Activated CD8-positive, alpha-beta memory T cell treated with anti-CD3 and anti-CD28 coated beads, Interleukin-2, amount 50 U/mL, for 4 hours (primary cell): Measurements from ENCODE around the gene PTTG1.

Experiments
- DNase-seq: peaks from one replicate; pipeline ENCODE4 v3.0.0-alpha.2; 2020

PTTG1 gene

DNA sequence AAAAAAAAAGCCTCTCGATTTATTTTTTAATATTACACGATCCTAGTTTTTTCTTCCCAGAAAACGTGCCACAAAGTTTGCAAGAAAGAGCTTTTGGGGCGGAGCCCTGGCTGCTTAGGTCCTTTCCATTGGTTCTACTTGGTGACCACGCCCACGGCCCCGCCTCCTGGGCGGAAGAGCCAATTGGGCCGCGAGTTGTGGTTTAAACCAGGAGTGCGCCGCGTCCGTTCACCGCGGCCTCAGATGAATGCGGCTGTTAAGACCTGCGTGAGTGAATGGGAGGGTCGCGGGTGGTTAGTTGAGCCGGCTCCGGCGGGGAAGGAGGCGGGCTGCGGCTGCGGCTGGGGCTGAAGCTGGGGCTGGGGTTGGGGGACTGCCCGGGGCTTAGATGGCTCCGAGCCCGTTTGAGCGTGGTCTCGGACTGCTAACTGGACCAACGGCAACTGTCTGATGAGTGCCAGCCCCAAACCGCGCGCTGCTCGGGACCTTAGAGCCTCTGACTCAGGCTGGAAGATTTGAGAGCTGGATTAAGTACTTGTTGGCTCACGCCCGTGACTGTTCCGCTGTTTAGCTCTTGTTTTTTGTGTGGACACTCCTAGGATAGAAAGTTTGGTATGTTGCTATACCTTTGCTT is at the start of gene PTTG1:
TSS of gene PTTG1 (plus strand) at position 231 of the 634 bp plus-strand sequence. CDS start 458 bp downstream, outside the sequence.
- DNase-seq: peak; percentile 89

DNA sequence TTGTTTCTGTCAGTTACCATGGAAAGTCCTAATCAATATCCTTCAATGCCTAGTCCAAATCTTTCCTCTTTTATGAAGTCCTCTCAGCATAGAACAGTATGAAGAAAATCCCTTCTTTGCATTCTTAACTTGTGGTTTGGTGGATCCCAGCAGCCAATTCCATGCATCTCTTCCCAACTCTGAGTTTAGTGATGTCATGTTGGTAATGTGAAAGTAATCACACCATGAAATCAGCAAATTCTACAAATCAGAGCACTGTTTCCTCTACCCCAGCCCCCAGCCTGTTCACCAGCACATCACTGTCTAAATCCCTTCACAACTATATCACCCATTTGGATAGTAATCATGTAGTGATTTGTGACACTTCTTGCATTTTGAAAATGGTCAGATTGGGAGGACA is 46.5 kb upstream of the PTTG1 start:
- DNase-seq: no peak

DNA sequence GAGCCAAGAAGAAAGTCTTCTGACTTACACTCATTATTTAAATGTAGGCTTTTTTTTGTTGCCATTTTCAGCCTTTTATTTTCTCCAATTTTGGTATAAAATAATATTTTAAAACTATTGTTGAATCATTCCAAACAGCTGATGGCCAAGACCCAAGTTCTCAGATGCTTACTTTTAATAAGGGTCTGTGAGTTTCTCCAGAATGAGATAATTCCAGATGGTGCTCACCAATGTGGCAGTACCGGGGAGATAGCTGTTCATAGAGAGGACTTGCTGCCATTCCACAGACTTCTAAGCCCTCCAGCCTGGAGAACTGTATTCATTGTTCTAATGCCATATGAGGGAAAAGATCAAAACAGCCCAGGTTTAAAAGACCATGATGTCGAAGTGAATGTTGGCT is 46.0 kb upstream of the PTTG1 start:
- no peak for DNase-seq

DNA sequence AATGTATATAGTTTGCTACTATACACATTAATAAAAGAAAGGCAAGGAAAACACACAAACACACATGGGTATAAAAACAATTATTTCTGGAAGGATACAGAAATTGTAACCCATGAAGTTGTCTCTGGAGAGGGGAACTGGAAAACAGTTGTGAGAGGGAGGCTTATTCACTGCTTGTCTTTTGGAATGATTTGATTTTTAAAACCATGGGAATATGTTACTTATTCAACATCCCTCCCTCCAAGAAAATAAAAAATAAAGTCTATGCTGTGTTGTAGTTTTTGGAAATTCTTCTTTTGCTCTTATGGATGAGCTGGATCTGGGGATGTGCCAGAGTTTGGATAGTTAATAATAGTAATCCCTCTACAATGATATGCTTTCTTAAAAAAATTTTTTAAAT is 45.2 kb upstream of the PTTG1 start:
- DNase-seq: no peak

DNA sequence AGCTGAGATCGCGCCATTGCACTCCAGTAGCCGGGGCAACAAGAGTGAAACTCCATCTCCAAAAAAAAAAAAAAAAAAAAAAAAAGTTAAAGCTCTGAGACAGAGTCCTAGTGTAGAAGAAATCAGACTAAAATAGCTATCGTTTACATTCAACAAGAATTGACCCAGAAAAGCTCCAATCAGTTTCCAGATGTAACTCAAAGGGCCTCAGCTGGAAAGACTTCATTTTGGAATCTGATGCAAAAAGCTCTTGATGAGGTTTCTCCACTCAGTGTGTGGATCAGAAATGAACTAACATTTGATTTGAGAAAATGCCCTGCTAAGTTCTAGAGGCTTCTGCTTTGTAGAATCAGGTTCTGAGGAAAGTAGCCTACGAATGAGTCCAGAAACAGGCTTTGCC is 44.0 kb upstream of the PTTG1 start:
- DNase-seq: no peak

DNA sequence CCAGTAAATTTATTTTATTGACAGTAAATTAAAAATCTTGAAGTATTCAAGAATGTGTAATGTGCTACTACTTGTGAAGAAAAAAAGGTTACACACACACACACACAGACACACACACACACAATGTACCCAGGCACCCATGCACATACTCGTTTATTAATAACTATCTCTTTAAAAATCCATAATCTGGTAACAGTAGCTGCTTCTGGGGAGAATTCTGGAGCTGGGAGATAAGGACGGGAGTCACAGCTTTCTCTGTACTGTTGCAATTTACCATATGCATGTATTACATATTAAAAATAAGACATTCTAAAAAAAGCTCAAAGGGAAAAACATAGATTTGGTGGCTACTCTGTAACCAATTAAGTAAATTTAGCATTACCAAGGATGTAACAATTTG is 43.3 kb upstream of the PTTG1 start:
- no peak for DNase-seq

DNA sequence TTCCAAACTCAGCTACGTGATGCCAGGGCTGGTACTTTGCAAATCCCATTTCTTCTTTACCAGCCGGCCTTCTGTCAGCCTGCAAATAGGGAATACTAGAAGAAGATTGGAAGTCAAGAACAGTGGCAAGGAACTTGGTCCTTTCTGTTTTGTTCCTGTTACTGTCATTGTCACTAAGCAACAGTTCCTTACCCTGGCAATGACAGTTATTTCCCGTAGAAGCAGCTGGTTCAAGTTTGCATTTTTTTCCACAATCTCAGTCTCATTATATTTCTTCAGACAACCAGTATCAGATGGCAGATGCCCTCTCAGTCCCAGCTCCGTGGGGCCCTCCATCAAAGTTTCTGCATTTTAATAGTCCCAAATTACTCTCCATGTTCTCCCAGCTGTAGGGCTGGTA is 42.1 kb upstream of the PTTG1 start:
- no peak for DNase-seq

DNA sequence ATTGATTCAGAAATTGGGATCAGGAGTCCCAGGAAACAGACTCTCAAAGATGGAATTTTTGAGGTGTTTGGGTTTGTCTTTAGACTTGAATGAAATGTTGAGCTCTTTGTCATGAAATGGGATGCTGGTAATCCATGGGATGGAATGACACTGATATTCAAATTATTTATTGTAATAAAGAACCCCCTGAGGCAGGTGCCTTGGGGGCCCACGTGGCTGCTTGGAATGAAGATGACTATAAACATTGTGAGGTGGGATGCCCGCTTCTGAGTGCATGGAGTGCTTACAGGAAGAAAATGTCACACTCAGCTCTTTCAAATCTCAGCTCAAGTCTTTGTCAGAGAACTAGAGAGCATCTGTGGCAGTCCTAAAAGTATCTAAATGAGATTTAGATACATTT is 41.6 kb upstream of the PTTG1 start:
- no peak for DNase-seq

DNA sequence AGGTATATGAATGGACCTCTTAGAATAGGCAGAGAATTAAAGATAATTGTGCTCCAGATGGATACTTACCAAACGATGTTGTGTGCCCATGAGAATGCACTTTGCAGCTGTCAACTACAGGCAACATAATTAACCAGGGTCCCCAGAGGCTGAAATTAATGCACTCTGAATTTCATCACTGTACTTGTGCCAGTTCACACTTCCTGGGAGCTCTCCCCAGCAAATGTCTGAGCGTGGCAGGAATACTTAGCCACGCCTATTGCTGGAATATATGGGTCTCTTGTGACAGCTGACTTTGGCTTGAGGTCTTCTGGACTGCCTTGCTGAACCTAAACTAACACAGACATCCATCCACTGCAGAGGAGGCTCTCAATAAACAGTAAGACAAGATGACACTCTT is 39.3 kb upstream of the PTTG1 start:
- no peak for DNase-seq

DNA sequence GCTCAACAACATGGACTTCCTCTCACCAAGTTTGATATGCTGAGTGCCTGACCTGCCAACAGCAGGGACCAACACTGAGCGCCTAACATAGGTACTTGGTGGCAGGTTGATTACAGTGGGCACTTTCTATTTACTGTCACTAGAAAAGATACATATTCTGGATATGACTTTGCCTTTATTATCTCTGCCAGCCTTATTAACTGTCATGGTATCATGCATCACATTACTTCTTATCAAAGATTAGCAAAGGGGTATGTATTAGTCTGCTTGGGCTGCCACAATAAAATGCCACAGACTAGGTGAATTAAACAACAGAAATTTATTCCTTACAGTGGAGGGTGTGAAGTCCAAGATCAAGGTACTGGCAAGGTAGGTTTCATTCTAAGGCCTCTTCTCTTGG is 37.0 kb upstream of the PTTG1 start:
- no peak for DNase-seq

DNA sequence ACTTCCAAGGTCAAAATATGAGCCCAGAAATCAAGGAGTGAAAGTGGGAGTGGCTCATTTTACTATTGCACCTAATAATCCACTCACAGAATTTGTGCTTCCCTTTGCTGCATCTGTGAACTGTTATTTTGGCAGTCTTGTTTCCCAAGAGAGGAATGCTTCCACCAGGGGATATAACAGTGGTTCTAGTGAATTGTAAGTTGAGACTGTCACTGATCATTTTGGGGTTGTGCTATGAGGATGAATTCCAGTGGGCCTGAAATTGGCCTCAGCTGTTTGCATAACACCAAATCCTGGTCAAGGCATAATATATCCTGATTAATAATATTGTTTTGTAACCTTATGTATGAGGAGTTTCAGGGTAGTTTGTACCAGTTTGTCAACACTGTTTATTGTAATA is 36.2 kb upstream of the PTTG1 start:
- no peak for DNase-seq

DNA sequence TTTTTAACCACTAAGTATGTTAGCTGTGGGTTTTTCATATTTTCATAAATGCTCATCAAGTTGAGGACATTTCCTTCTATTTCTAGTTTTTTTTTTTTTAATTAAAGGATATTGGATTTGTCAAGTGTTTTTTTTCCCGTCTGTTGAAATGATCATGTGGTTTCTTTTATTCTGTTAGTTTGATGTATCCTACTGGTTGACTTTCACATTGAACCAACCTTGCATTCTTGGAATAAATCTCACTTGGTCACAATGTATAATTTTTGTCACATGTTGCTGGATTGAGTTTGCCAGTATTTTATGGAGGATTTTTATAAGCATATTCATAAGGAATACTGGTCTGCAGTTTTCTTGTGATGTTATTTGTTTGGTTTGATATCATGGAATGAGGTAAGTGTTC is 34.2 kb upstream of the PTTG1 start:
- DNase-seq: no peak

DNA sequence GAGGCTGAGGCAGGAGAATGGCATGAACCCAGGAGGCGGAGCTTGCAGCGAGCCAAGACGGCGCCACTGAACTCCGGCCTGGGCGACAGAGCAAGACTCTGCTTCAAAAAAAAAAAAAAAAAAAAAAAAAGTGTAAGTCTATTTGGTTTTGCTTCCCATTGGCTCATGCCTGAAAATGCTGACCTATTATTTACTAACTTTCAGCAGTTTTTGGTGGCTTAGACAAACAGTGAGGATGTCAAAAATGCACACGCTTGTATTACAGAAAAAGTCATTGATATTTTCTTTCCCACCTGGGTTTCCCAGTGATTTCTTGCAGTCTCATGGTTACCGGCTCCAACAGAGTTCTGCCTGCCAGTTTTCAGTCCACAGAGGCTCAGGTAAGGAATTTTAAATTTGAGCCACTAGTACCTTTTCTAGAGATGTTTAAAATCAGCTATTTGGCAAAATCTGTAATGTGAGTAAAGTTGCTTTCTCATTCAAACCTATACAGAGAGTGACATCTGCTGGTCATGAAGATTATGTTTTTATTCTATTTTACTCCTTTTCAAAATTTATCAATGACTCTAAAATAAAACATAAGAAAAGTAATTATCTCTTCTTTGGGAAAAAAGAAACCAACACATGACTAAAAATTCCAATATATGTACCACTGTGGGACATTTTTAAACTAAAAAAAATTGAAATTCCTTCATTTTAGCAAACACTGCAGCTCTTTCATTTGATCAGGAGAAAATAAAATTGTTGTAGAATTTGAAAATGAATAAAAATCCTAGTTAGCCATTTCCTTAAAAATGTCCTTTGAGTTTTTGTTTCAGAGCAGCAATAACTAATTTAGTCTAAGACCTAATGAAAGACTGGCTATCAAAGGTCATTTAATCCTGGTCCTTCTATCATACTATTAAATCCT is 30.6 kb upstream of the PTTG1 start:
- DNase-seq: no peak

DNA sequence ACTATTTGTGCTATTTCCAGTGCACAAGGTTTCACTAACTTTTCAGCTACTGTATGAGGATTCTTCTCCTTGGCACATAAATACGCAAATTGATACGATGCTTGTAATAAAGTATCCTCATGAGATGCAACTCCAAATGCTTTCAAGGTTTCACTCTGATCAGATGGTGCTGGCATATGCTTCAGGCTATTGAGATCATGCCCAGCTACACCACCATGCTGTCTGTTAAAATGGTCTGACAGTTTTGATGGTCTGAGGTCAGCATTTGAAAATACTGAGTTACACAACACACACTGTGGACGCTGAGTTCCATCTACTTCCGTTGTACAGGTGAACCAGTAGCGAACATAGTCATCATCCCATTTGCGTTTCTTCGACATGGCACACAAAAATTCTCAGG is 26.5 kb upstream of the PTTG1 start:
- no peak for DNase-seq

DNA sequence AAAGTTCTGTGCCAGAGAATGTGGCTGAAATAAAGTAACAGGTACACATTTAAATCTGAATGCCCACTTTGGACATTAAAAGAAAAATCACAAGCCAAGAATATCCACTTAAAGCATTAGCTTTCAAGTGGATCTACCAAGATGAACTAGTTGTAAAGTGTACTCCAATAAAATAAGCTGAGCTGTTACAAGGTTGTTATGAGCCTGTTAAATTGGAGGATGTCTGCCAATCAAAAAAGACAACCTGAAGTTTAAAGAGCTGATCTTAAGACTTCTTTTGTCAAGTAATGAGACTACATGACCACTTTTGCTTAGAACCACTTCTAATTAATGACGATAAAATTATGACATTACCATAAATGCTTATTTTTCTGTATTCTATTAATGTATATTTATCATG is 24.2 kb upstream of the PTTG1 start:
- no peak for DNase-seq

DNA sequence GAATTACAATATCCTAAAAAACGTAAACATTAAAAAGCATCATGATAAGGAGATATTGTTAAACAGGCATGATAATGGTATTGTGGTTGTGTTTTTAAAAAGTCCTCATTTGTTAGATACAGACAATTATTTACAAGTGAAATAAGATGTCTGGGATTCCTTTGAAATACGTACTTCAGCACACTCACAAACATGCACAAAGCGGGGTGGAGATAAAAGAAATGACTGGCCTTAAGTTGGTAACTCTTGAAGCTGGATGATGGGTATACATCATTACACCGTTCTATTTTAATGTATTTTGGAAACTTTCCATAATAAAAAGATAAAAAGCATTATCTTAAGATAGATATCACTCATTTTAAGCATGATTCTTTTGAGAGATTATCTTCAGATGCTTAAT is 22.8 kb upstream of the PTTG1 start:
- DNase-seq: no peak

DNA sequence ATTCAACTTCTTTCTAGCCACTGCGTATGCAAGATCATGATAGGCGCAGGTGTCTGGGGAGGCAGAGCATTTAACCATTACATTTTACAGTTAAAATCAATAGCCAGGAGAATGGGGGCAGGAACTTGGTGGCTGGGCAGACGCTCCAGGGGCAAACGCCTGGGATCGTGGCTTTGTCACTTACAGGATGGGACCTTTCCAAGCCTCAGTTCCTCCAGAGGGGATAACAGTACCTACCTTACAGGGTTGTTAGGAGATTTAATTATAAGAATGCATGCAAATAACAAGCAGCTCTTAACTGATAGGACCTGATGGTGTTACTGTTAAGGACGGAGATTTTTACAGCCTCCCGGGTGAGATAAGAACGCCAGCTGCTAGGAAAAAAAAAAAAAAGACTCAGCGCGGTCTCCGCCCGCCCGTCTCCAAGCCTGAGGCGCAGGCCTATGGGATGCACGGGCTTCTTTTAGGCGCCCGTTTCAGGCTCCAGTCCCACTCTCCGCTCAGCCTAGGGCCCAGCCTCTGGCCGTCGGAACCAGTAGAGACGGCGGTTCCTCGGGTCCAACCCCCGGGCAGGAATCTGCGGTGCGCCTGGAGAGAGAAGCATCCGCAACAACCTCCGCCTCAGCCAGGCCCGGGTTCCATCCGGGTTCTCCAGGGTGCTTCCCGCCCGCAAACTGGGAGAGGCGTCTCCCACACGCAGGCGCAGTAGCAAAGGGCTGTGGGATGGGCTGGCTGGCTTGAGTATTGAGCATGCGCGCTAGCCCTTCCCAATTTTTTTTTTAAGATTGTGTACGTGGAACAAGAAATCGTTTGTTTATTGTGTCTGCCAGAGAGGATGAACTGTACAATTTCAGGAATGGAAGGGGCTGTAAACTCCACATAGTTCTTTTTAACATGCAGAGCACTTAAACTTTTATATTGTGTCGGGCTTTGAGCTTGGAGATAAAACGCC is 22.0 kb upstream of the PTTG1 start, which contains the start of gene FAM200C:
TSS of gene FAM200C (minus strand) at position 653 of the 952 bp plus-strand sequence. CDS start 4,564 bp downstream, outside the sequence.
- DNase-seq: peak; percentile 51

DNA sequence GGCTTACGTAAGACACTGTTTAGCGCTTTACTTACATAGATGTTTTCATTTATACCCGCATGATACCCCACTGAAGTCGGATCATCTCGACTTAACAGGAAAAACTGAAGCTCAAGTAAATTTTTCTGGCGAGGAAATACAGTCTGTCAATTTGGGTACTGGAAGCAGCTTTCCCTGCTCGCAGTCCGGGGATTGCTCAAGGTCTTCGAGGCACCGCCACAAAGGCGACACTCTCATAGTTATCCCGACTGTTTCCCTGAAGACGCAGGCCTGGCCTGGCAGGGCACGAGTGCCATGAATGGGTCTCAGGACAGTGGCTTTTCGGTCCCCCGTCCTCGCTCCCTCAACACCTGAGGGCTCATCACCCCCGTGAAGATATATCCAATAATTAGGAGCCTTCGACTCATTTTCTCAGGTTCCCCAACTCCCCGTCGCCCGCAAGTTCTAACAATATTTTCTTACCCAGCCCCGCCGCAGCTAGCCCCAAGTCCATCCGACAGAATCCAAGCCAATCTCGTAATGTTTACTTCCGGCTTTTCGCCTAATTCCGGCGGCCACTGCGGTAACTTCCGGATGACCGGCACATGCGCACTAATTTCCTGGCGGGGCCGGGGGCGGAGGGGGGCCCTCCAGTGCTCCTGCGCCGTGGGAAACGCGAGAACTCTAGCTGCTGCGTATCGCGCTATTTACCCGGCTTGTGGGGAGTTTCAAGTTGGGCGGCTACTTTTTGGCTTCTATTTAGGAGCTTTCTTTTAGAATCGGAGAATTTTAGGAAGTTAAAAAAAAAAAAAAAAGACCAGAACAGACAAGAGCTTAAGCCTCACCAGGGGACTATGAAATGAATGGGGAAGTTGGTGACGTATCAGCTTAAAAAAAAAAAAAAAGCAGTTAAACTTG is 2.8 kb upstream of the PTTG1 start, which contains the start of gene SLU7:
TSS of gene SLU7 (minus strand) at position 521 of the 897 bp plus-strand sequence. CDS start 3,787 bp downstream, outside the sequence.
- DNase-seq: peak; percentile 90

DNA sequence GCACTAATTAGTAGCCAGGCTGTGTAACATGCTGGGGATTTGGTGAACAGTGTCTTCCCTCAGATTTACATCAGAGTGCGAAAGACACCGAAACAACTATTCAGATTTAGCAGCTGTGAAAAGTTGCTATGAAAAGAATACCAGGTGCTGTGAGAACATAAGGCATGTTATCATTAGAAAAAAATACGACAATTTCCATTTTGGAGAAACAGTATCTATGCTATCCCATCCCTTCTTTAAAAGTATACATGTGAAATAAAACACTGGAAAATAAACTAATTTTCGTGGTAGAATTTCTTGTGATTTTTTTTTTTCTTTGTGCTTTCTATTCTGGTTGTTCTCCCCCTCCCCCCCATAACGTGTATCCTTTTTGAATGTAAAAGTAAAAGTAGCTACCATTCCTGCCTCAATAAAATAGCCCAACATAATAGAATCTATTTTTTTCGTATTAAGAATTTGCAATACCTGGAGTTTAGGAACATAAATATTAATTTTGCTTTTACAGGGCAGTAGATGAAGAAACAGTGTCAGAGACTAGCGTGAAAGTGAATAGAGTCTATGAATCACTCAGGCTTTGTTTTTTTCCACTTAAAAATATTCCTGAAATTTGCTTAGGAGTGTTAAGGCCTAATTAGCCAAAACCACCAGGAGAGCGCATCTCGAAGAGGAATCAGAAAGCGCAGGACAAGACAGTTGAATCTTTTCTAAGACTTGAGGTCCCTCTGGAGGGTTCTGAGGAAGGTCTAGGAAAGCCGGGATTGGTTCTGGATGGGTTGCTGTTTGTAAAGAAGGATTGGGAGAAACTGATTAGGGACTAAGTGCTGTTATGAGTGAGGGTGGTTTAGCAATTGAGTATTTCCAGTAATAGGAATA is 2.0 kb upstream of the PTTG1 start:
- no peak for DNase-seq

DNA sequence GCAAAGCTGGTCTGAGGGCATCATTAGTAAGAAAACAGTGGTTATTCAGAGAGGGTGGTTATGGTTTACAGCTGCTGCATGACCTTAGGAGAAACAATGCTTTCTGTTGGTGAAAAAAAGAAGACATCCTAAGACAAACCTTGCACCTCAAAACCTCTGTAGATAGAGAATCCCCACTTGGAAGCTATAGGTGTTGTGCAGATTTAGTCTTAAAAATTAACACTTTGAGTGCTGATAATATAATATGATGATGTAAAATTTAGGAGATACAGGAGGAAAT is 1.4 kb upstream of the PTTG1 start:
- DNase-seq: no peak

DNA sequence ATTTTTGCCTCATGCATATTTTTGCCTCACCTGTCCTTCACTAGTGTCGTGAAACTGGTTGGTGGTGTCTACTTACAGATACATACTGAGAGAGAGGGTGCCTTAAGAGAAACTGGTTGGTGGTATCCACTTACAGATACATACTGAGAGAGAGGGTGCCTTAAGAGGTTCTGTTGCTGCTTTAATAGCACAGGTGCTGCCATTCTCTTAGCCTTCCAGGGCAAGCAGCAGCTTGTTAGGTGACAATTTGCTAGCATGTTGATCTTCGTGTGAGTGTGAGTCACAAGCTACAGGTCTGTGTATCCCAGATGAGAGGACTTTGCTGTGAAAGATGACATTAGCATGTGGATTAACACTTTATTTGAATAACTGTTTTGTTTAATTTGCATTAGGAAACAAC is 1.4 kb downstream of the PTTG1 start:
- DNase-seq: no peak
